Stimulated activated CD8-positive, alpha-beta memory T cell treated with anti-CD3 and anti-CD28 coated beads, Interleukin-12 subunit alpha, Interleukin-12 subunit beta, amount 100 ng/mL, for 24 hours (primary cell): ENCODE results near the gene COQ5.

ENCODE experiments used
- DNase-seq: peaks from one replicate; pipeline ENCODE4 v3.0.0-alpha.2; 2020; ENCODE audit errors: extremely low read depth

COQ5 gene

GRCh38 chr12:120483621-120484020 is 45.3 kb downstream of the COQ5 start:
- no peak for DNase-seq

- no peak for DNase-seq
Measured at GRCh38 chr12:120481022-120481767, 47.8 kb downstream of the COQ5 start.

- no peak for DNase-seq
Measured at GRCh38 chr12:120480211-120480610, 48.7 kb downstream of the COQ5 start.

GRCh38 chr12:120479458-120479857 is 49.5 kb downstream of the COQ5 start:
- no peak for DNase-seq

- DNase-seq: no peak
Measured at GRCh38 chr12:120475643-120476042, 53.3 kb downstream of the COQ5 start.

- DNase-seq: no peak
Measured at GRCh38 chr12:120474616-120474960, 54.4 kb downstream of the COQ5 start.

- DNase-seq: no peak
Measured at GRCh38 chr12:120473807-120474615, 54.9 kb downstream of the COQ5 start.

GRCh38 chr12:120472521-120472920 is 56.4 kb downstream of the COQ5 start:
- DNase-seq: no peak

- DNase-seq: no peak
Measured at GRCh38 chr12:120470150-120470784, 58.7 kb downstream of the COQ5 start.

- DNase-seq: peak; percentile 92
Measured at GRCh38 chr12:120469450-120470149, 59.4 kb downstream of the COQ5 start, which contains the start of gene SRSF9. Gene SRSF9 (minus strand): TSS chr12:120469748. CDS start chr12:120469609, 139 bp downstream.

- no peak for DNase-seq
Measured at GRCh38 chr12:120468821-120469449, 60.0 kb downstream of the COQ5 start.

GRCh38 chr12:120468325-120468820 is 60.6 kb downstream of the COQ5 start:
- DNase-seq: no peak

GRCh38 chr12:120467439-120467838 is 61.5 kb downstream of the COQ5 start:
- no peak for DNase-seq

GRCh38 chr12:120466560-120467315 is 62.2 kb downstream of the COQ5 start:
- no peak for DNase-seq

GRCh38 chr12:120465756-120466155 is 63.2 kb downstream of the COQ5 start:
- DNase-seq: no peak

- no peak for DNase-seq
Measured at GRCh38 chr12:120463712-120464111, 65.2 kb downstream of the COQ5 start.

GRCh38 chr12:120462099-120462640 is 66.8 kb downstream of the COQ5 start:
- DNase-seq: no peak

- DNase-seq: no peak
Measured at GRCh38 chr12:120460157-120460556, 68.8 kb downstream of the COQ5 start.

GRCh38 chr12:120457133-120457532 is 71.8 kb downstream of the COQ5 start:
- no peak for DNase-seq

- no peak for DNase-seq
Measured at GRCh38 chr12:120455302-120455701, 73.7 kb downstream of the COQ5 start.
